K562 (cell line): ENCODE measurements around the gene ANO2. TPM values are rescaled to one million over a fixed set of nuclear protein-coding genes. Genes with fewer than 3 reads are reported as not detected.

Experiments
- ATAC-seq: fragments of 200-7000 bp; cut with Tn5 transposase; 3 replicates; pipeline ENCODE4 v1.9.1; 2020; ENCODE audit warnings: moderate library complexity
- BruUV-seq: library from RNA; stranded (reverse); fragments of 400-500 nt; replicated peaks from 2 replicates; lab custom pipeline; 2021; lab: Mats Ljungman, UMichigan
- CTCF ChIA-PET: fragments of 300-600 bp; formaldehyde crosslinking; extraction: SDS; loops from one replicate; lab custom pipeline; 2021; ENCODE audit warnings: low intra/inter-chr PET ratio; lab: Yijun Ruan, JAX
- POLR2A ChIA-PET: fragments of 300-600, 350-650 bp; sonication (Branson Sonifier 250); formaldehyde crosslinking; extraction: SDS; loops from one replicate; lab custom pipeline; 2021; ENCODE audit warnings: antibody characterized with exemption, inconsistent platforms; lab: Yijun Ruan, JAX
- DNase-seq, 4 experiments: peaks; one replicate each; pipeline versions ENCODE4 v3.0.0 to v3.0.0-alpha.2; 2011 to 2018; ENCODE audit warnings: low spot score in 3 of 4, mixed read lengths in 3 of 4; ENCODE audit errors: extremely low read depth in 1 of 4
- FAIRE-seq: peaks from 2 replicates; lab custom pipeline; 2011; peaks lifted over from hg19 to GRCh38; lab: Jason Lieb, UNC
- H2AFZ ChIP-seq: 2 replicates; pipeline ENCODE4 v1.6.0; 2011; ENCODE audit warnings: low read depth, low read length, control low read depth, inconsistent platforms
- H3K27ac ChIP-seq: fragments of 200-600 bp; 3 replicates; pipeline ENCODE4 v1.8.0; 2011; ENCODE audit warnings: low read depth, mild to moderate bottlenecking, control low read depth, inconsistent platforms, low read length, moderate library complexity, mixed read lengths; ENCODE audit errors: extremely low read depth
- H3K27me3 ChIP-seq, 2 experiments: fragments of 300-600 bp in 1 of 2; 2 replicates in 1 of 2; 3 replicates in 1 of 2; pipeline versions ENCODE4 v1.6.0 to v1.8.0; 2011; ENCODE audit warnings: inconsistent platforms in 2 of 2, low read length in 2 of 2, mild to moderate bottlenecking in 1 of 2, mixed read lengths in 1 of 2, moderate library complexity in 1 of 2; ENCODE audit not compliant: control insufficient read depth in 2 of 2, insufficient read depth in 2 of 2
- H3K36me3 ChIP-seq: fragments of 300-600 bp; 3 replicates; pipeline ENCODE4 v1.8.0; 2011; ENCODE audit warnings: mild to moderate bottlenecking, low read length, inconsistent platforms; ENCODE audit not compliant: control insufficient read depth, insufficient read depth
- H3K4me1 ChIP-seq, 2 experiments: fragments of 200-600 bp in 1 of 2; replicated peaks in 1 of 2; 2 replicates in 1 of 2; 3 replicates in 1 of 2; pipeline versions ENCODE4 v1.5.1 to v1.8.0; 2011; ENCODE audit warnings: inconsistent platforms in 2 of 2, low read length in 2 of 2, mild to moderate bottlenecking in 1 of 2, mixed read lengths in 1 of 2, moderate library complexity in 1 of 2; ENCODE audit not compliant: control insufficient read depth in 2 of 2, insufficient read depth in 2 of 2
- H3K4me2 ChIP-seq: 2 replicates; pipeline ENCODE4 v1.6.1; 2011; ENCODE audit warnings: low read length, control low read depth, inconsistent platforms, mixed read lengths; ENCODE audit not compliant: insufficient read depth
- H3K4me3 ChIP-seq: fragments of 200-600 bp; sonication (generic), shearing (Covaris generic); 2 replicates; pipeline ENCODE4 v1.5.1; 2016; ENCODE audit warnings: control low read depth, inconsistent platforms
- H3K79me2 ChIP-seq: fragments of 200-600 bp; 3 replicates; pipeline ENCODE4 v1.8.0; 2011; ENCODE audit warnings: low read length, inconsistent platforms; ENCODE audit not compliant: control insufficient read depth, insufficient read depth
- H3K9ac ChIP-seq, 2 experiments: 2 replicates each; pipeline versions ENCODE4 v1.6.0 to v1.6.1; 2011; ENCODE audit warnings: low read depth in 2 of 2, low read length in 2 of 2, control low read depth in 1 of 2, inconsistent platforms in 1 of 2, mild to moderate bottlenecking in 1 of 2, mixed read lengths in 1 of 2; ENCODE audit not compliant: insufficient read depth in 1 of 2
- H3K9me1 ChIP-seq: one replicate; pipeline ENCODE4 v1.6.0; 2011; ENCODE audit warnings: inconsistent platforms, mild to moderate bottlenecking, low read length, moderate library complexity; ENCODE audit not compliant: control insufficient read depth, insufficient read depth
- H3K9me3 ChIP-seq: replicated peaks from 2 replicates; pipeline ENCODE4 v1.5.1; 2011; ENCODE audit warnings: low read depth, low read length, inconsistent platforms; ENCODE audit not compliant: control insufficient read depth, insufficient read depth
- H4K20me1 ChIP-seq: replicated peaks from 2 replicates; pipeline ENCODE4 v1.6.1; 2011; ENCODE audit warnings: low read length, inconsistent platforms, mixed read lengths; ENCODE audit not compliant: control insufficient read depth, insufficient read depth
- CBX2 ChIP-seq: fragments of 200-600 bp; sonication (generic); IDR thresholded peaks from one replicate; pipeline ENCODE4 v1.6.1; 2012; ENCODE audit warnings: mild to moderate bottlenecking, low read length, inconsistent platforms; ENCODE audit not compliant: insufficient read depth, poor library complexity, severe bottlenecking
- NFRKB ChIP-seq: fragments of 450-650 bp; IDR thresholded peaks from 2 replicates; pipeline ENCODE4 v1.6.1; 2016; ENCODE audit warnings: low read depth
- RAD51 ChIP-seq: fragments of 450-650 bp; IDR thresholded peaks from 2 replicates; pipeline ENCODE4 v1.7.1; 2016; ENCODE audit warnings: low read depth, mild to moderate bottlenecking, borderline replicate concordance
- RHOXF2B ChIP-seq: fragments of 250-450 bp; sonication (Bioruptor Pico); conservative IDR thresholded peaks from 2 replicates; pipeline ENCODE4 v1.5.1; 2021
- SNIP1 ChIP-seq: fragments of 450-650 bp; IDR thresholded peaks from 2 replicates; pipeline ENCODE4 v1.7.1; 2017; ENCODE audit warnings: low read depth, mild to moderate bottlenecking
- STAT5A ChIP-seq: IDR thresholded peaks from 2 replicates; pipeline ENCODE4 v1.6.1; 2012; ENCODE audit warnings: low read length, inconsistent platforms, borderline replicate concordance
- TAF1 ChIP-seq: IDR thresholded peaks from 2 replicates; pipeline ENCODE4 v1.6.1; 2011; ENCODE audit warnings: mild to moderate bottlenecking, low read length, moderate library complexity; ENCODE audit not compliant: insufficient read depth, control insufficient read depth, severe bottlenecking; ENCODE audit errors: extremely low read depth
- TEAD4 ChIP-seq, 2 experiments: sonication (generic) in 1 of 2; formaldehyde crosslinking in 1 of 2; IDR thresholded peaks; 2 replicates each; pipeline versions ENCODE4 v1.6.1 to v1.8.0; 2012 to 2022; ENCODE audit warnings: borderline replicate concordance in 1 of 2, inconsistent platforms in 1 of 2, low read length in 1 of 2, mild to moderate bottlenecking in 1 of 2, missing genetic modification reagents in 1 of 2
- ZBTB17 ChIP-seq: fragments of 450-650 bp; formaldehyde crosslinking; IDR thresholded peaks from 2 replicates; pipeline ENCODE4 v1.4.0; 2020; ENCODE audit warnings: mild to moderate bottlenecking
- ZNF232 ChIP-seq: sonication (generic); formaldehyde crosslinking; IDR thresholded peaks from 2 replicates; pipeline ENCODE4 v1.8.0; 2022; ENCODE audit warnings: mild to moderate bottlenecking, missing genetic modification reagents
- WGBS: fragments of 100-300 bp; shearing (Covaris generic); methylation state at CpG from one replicate; pipeline ENCODE4 v1.1.6; 2016; ENCODE audit warnings: low coverage, mixed read lengths; ENCODE audit not compliant: insufficient coverage; ENCODE audit errors: missing lambda C conversion rate; 5-methylcytosine and 5-hydroxymethylcytosine counted together
- in situ Hi-C: fragments of 300-500 bp; cut with MboI; formaldehyde crosslinking; loops from 4 replicates; pipeline ENCODE4 v1.15.0; 2018; ENCODE audit warnings: inconsistent platforms, mixed read lengths
- intact Hi-C: fragments of 100-400 bp; cut with micrococcal nuclease; formaldehyde crosslinking; loops from 2 replicates; pipeline ENCODE4 v1.14.2; 2022
- polyA plus RNA-seq, 8 experiments: library from polyadenylated mRNA; depleted of rRNA in 4 of 8; stranded (reverse) in 5 of 8; unstranded in 3 of 8; fragments of >200 nt; fragmentation: Nextera tagmentation in 2 of 8; fragmentation: Illumina TruSeq in 1 of 8; extraction: Ambion mirVana in 2 of 8; extraction: Trizol in 1 of 8; gene quantifications; 2 replicates each; pipeline versions ENCODE4 v1.2.1 to v1.2.3, GENCODE V29; 2011 to 2014; ENCODE audit warnings: inconsistent platforms in 1 of 8, missing spikeins in 1 of 8
- total RNA-seq, 7 experiments: library from RNA; depleted of rRNA in 6 of 7; stranded (reverse); fragments of >200 nt in 6 of 7; fragmentation: Illumina TruSeq in 2 of 7; extraction: Trizol in 2 of 7; gene quantifications; 2 replicates each; pipeline versions ENCODE4 v1.2.1 to v1.2.3, GENCODE V29; 2011 to 2021; ENCODE audit warnings: low replicate concordance in 1 of 7
- TF ChIP-seq, protein P1 (sequence below): fragments of 250-450 bp; sonication (Bioruptor Pico); IDR thresholded peaks from 2 replicates; pipeline ENCODE4 v1.6.1; 2021; ENCODE audit warnings: mild to moderate bottlenecking

ANO2 gene
- total and polyA plus RNA-seq, 9 of the 15 experiments (the other 6 are each of a cell fraction or from before 2014, with no cell fraction given) = 0.64 TPM; not detected in 8

DNA sequence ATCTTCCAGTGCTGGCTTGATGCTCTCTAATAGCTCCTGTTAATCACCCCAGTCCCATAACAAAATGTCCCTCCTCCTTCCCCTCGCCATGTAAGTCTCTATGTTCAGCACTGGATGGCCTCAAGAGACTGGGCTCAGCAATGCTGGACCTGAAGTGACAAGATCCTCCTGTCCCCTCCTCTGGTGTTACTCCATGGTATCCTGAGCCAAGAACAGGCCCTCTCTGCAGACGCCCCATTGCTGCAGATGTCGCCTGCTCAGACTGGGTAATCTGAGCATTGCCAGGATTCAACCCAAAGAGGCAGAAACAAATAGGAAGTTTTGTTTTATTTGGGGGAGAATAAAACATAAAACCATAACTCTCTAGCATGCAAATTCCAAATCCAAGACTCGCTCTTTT lies 363.4 kb downstream of the ANO2 start:
- 0% methylated on average over 2 of the region's 4 CpGs for WGBS
- H3K27me3 ChIP-seq = peaks cover 7 to 31% of the 10 kb centered on the region in 2 experiments; a peak in 4 of 5 replicates
- ChIA-PET CTCF (no interaction called here), POLR2A (interaction anchor here (0.6 kb wide), 1 partner anchor 469 kb away, joined by 3 read pairs; no protein-coding TSS in a partner anchor)
- H3K4me3 ChIP-seq = no peak overlapping the region
- H2AFZ ChIP-seq = no peak overlapping the region
- no peaks in the 10 kb centered on the region for H3K36me3 ChIP-seq
- H3K9me1 ChIP-seq = no peaks in the 10 kb centered on the region
- peaks cover 0 to 2% of the 10 kb centered on the region in 2 experiments; a peak in 1 of 5 replicates for H3K4me1 ChIP-seq
- H3K9me3 ChIP-seq = no peaks in the 10 kb centered on the region
- H4K20me1 ChIP-seq = no peaks in the 10 kb centered on the region
- intact Hi-C loops = no loop called here
- BruUV-seq = no TSS peak
- TF ChIP-seq STAT5A (no peak), TEAD4 (IDR thresholded peaks at IDR 0.05; ENCODE audit: low read length) (no peak), TEAD4 (CRISPR knock-in tag; IDR thresholded peaks at IDR 0.05; ENCODE audit: borderline replicate concordance) (no peak), SNIP1 (no peak), RHOXF2B (no peak), TAF1 (no peak), CBX2 (no peak), RAD51 (no peak), ZBTB17 (CRISPR knock-in tag) (no peak), NFRKB (no peak), ZNF232 (CRISPR knock-in tag) (no peak)
- TF ChIP-seq, protein P1, sequence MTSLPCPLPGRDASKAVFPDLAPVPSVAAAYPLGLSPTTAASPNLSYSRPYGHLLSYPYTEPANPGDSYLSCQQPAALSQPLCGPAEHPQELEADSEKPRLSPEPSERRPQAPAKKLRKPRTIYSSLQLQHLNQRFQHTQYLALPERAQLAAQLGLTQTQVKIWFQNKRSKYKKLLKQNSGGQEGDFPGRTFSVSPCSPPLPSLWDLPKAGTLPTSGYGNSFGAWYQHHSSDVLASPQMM (CRISPR knock-in tag) = no peak
- TF ChIP-seq, all 486 proteins: peak for 0
- no peak overlapping the region for H3K9ac ChIP-seq
- no peak overlapping the region for H3K27ac ChIP-seq
- ATAC-seq (no peak), FAIRE-seq (no peak), DNase-seq (no peak)
- in situ Hi-C loops = no loop called here
- no peak overlapping the region for H3K4me2 ChIP-seq
- no peaks in the 10 kb centered on the region for H3K79me2 ChIP-seq
